Stimulated activated CD8-positive, alpha-beta memory T cell treated with anti-CD3 and anti-CD28 coated beads, Interleukin-4, amount 100 ng/mL, for 4 hours (primary cell): ENCODE results near the gene PPHLN1.

Experiments
- DNase-seq, 2 donors: peaks; one replicate each; pipeline ENCODE4 v3.0.0-alpha.2; 2020; ENCODE audit warnings: low read depth in 2 of 2, low spot score in 1 of 2

The PPHLN1 gene

DNA sequence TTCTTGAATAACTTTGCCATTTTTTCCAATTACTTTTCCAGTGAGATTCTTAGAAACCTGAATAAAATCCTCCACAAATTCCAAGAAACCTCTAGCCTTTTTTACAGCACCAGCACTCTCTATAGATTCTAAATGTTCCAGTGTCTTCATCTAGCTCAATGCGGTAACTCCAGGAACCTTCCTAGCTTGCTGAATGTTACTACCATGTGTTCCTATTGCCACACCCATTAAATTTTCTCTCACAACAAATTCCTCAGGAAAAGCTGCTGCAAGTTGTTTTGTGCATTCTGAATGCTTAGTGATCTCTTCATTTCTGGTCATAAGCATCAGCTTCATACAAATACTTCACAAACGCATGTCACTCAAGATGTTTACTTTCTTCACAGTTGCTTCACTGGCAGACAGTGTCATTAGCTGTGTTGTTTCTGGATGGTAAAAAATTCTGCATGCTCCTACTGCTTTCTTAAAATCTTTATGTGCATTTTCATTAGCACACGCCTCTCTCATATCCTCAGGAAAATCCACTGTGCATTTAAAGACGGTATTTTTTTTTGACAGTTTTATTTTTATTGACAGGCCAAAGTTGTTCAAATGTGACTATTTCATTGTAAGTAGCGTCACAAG lies 106.7 kb downstream of the PPHLN1 start:
- DNase-seq = no peak

DNA sequence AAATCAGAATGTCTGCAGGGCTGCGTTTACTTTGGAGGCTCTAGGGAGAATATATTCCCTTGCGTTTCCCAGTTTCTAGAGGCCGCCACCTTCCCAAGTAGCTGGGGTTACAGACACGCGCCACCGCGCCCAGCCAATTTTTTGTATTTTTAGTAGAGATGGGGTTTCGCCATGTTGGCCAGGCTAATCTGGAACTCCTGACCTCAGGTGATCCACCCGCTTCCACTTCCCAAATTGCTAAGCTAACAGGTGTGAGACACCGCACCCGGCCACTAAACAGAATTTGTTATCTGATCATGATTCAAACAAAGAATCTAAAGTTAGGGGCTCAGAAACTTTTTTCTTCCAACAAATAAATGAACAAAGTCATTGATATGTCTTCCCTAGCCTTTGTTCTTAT lies 114.6 kb downstream of the PPHLN1 start:
- no peak for DNase-seq

DNA sequence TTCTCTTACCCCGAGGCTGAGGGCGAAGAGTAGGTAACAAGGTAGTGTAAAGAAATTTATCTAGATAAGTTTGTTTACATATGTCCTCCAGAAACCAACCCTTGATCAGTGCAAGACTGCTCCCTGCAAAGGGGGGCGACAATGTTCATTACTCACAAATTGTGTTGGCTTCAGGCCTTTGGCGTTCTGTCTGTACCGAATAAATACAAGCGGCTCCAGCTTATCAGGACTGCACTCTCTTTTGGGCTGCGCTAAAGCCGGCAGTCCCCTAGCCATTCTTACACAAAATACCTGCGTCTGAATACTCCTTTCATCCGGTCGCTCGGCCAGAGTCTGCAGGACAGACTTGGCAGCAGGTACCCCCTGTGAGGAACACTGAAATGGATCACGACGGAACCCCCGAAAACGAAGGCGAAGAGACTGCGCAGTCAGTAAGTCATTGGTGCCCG lies 116.4 kb downstream of the PPHLN1 start:
- DNase-seq = no peak

DNA sequence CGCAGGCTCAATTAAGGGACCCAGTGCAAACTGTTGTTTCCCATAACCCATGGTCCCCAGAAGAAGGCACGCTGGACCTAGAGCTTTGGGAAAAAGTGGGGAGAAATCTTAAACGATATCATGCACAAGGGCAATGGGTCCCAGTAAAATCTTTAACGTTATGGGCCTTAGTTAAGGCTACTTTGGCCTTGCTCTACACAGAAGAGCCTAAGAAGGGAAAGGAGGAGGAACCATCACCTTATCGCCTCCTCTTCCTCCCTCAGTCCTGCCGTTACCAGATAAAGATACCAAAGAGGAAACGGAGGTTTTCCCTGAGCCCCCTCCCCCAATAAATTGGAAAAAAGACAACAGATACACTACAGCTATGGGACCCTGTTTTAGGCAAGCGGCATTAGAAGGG lies 116.9 kb downstream of the PPHLN1 start:
- DNase-seq = no peak

DNA sequence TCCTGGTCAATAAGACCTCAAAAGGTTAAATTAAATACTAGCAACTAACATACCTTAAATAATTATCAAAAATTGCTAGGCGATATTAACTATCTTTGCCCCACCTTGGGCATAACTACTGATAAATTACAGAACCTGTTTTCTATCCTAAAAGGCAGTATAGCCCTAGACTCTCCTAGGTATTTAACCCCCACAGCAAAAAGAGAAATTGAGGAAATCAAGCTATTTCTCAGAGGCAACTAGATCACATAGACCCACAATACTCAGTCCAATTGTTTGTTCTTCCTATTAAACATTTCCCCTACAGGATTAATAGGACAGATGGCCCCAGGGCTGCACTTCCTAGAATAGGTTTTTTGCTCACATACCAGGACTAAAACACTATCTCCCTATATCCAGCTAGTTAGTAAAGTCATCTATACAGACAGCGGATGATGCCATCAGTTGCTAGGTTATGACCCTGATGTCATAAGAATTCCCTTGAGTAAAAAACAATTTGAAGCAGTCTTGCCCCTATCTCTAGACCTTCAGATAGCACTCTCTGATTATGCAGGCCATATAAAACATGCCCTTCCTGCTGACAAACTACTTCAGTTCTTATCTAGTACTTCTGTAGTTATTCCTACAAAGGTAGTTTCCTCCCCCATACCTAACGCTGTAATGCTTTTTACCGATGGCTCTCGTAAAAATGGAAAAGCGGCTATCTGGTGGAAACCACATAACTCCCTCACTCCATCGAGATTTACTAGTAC lies 118.4 kb downstream of the PPHLN1 start:
- DNase-seq = no peak

DNA sequence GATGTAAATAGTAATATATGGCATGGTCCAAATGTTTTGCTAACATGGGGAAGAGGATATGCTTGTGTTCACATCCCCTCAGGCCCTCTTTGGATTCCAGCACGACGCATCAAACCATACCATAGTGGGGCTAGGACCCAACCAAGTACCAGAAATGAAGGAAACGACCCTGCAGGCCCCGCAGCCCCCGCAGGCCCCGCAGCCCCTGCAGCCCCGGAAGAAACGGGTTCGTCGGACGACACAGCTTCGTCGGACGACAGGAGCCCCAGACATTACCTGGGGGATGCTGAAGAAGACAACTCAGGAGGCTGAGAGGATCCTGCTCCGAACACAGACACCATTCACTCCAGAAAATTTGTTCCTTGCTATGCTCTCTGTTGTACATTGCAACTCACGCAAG lies 119.9 kb downstream of the PPHLN1 start:
- DNase-seq = no peak

DNA sequence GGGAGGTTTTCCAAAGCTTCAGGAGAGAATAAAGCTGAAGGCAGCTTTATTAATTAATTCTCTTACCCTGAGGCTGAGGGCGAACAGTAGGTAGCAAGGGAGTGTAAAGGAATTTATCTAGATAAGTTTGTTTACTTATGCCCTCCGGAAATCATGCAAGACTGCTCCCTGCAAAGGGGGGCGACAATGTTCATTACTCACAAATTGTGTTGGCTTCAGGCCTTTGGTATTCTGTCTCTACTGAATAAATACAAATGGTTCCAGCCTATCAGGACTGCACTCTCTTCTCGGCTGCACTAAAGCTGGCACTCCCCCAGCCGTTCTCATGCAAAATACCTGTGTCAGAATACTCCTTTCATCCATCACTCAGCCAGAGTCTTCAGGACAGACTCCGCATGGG lies 120.8 kb downstream of the PPHLN1 start:
- no peak for DNase-seq

DNA sequence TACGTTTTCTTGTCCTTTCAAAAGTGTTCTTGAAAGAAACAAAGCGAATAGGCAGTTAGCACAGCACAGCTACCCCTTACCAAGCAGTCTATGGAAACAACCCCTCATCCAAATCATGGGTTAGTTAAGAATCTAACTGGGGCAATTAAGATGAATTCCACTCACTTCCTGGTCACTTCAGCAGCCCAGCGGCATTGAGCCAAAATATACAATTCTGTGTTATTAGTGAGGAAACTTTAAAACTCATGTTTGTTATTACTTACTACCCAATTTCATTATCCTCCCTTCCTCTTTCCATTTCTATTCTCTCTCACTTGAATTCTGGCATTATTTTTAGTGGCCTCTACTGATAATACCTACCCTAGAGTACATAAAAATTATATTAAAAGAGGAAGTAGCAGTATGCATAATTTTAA lies 121.4 kb downstream of the PPHLN1 start:
- no peak for DNase-seq

DNA sequence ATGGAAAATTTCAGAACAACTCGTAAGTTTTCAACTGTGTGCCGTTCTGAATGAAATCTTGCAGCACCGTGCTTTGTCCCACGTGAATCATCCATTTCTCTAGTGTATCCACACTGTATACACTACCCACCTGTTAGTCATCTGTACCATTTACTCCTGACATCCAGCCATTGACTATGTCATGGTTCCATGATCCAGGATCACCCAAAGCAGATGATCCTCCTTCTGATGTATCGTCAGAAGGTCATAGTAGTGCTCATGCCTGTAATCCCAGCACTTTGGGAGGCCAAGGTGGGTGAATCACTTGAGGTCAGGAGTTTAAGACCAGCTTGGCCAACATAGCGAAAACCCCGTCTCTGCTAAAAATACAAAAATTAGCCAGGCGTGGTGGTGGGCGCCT lies 122.9 kb downstream of the PPHLN1 start:
- DNase-seq = no peak

DNA sequence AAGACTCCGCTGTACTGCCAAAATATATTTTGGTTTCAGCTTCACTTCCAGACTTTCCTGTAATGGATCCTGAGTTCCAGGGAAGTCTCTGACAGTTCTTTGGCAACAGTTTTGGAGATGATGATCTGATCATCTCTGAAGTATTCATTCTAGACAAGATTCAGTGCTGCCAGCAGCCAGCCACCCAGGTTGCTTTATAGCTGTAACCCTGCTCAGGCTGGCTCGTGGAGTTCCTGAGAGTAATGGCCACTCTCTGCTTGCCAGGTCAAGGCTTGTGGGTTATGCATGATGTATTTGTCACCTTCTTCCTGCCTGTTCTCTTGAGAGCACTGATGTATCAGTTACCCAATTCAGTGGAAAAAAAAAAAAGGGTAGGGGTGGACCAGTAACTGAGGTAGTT lies 124.3 kb downstream of the PPHLN1 start:
- no peak for DNase-seq

DNA sequence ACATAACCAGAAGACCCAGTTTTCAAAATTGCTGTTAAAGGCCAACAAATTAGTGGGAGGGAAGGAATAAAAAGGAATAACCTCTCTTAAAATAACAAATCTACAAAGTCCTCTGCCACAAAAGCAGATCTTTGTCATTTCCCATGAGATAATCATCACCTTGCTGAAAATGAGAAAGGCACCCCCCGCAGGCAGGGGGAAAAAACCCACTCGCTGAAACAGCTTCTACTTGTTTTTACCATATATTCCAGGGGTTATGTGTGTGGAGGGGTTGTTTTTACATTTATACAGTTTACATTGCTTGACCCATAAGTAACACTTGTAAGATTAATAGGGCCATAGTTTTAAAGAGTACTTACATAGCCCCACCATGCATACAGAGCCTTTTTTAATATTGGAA lies 132.6 kb downstream of the PPHLN1 start:
- DNase-seq = no peak

DNA sequence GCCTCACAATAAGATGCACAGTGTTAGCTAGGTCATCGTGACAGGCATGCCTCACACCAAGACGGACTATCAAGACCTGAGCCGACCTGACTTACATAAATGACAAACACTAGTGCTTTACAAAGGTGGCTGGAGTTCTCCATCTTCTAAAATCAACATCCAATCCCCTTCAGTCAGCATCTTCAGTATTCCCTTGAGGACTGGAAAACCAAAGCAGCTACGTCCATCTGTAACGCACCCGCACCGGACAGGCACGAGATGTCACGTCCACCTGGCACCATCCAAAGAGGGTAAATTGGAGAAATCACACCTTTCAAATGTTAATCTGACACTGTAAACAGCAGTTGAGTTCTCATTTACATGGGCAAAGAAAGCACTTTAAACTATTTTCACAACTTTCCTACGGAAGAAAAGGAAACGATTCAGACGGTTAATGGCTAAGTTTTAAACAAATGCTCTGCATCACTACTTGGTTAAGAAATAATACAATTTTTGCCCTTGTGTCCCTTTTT lies 133.4 kb downstream of the PPHLN1 start:
- DNase-seq = no peak

DNA sequence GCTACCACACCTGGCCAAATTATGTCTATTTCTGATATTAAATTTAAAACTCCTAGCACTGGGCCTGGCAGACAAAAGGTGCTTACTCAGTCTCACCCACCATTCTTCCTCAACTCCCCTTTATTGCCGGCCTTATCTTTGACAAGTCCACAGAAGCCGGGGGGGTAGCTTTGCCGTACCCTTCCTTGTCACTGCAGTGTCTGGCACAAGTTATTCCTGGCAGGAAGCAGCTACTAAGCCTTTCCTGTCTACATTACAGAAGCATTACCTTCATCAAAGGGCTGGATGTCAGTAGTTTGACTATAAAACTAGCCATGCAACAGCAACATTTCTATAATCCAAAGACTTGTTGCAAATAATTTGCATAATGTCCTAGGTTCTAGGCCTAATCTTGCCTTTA lies 136.5 kb downstream of the PPHLN1 start:
- no peak for DNase-seq

DNA sequence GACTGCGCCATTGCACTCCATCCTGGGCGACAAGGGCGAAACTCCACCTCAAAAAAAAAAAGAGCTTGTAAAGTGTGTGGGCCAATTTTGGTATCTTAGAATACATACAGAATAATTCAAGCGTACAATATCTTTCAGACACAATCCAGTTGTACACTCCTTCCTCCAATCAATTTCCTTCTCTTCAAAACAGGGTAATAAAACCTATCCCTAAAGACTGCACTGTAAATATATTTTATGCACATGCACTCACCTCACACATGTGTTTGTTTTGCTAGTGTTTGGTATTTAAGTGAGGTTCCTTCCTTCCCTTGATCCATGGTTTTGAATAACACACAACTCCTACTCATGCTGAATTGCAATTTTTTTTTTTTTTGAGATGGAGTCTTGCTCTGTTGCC lies 137.7 kb downstream of the PPHLN1 start:
- no peak for DNase-seq

DNA sequence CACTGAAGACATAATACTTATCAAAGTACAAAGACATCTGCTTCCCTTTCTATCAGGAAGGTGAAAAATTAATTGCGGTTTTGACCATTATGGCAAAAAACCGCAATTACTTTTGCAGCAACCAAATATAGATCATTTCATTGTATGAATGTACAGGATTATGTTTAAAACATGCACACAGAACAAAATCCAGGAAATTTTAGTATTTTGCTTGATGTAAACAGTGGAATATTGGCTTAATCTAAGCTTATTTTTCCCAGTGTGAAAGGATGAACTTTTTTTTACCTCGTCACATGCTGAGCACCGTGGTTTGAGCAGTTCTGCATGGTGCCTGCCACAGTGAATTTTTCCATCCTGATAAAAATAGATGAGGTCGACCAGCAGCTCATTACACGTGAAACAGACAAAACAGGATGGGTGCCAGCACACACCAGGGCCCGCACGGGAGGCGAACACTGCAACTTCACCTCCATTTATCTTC lies 142.4 kb downstream of the PPHLN1 start:
- no peak for DNase-seq

DNA sequence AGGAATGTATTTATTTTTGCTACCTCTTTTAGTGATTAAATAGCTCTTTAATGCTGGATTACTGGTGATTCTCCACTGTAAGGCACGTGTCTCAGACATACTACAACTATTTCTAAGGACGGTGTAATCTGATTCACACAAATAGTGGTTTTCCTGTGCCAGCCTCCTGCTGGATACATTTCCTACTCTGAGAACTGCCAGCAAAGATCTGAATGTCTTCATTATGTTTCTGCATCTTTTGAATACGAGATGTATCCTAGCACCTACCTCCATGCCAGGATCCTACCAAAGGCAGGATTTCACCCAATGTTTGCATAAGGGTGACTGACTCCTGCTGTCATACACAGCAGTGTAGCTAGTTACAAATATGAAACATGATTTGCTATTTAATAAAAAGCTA lies 143.0 kb downstream of the PPHLN1 start:
- DNase-seq = no peak

DNA sequence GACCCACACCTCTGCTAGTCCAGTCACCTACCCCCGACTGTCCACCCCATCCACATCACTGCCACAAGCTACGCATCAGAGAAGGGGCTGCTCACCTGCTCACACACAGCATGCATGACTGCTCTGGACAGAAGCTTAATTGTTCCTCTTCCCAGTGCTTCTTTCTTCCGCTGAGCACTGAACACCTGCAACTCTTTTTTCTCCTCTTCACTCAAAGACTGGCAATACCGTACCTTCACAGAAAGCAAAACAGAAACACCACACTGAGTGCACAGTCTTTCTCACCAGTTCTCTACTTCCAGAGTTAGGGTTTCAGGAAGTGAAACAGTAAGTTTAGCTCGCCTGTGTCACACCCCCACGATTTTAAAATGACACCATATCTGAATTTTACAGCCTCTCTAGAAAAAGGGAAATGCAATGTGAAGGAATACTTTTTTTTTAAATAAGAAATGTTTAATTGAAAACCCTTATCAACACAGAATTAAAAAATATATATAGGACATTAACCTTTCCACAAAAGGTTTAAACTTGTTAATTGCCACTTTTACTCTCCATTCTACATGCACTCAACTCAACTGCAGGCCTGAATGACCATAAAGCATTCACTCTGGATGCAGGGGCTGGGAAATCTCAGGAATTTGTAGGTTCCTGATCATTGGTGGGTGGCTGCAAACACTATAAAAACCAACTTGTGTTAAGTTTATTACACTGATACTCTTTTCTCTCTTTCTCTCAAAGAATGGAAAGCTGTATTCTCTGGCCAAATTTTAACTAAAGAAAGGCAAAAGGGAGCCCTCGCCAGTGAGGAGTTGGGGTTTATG lies 143.6 kb downstream of the PPHLN1 start:
- no peak for DNase-seq

DNA sequence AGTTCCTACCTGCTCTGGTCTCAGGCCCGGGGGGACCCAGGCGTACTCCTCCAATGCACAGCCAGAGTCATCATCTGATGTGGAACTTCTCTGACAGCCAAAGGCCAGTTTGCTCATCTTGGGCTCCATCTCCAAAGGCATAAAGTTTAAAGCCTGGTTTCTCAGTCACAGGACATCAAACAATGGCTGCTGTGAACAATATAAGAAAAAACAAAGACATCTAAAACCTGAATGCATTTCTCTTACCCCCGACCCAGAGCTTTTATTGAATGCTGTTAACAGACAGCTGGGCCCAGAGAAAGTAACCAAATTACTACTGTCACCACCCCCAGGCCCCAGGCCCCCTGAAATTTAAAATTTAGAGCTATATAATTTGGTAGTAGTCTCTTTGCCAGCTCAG lies 146.4 kb downstream of the PPHLN1 start:
- no peak for DNase-seq

DNA sequence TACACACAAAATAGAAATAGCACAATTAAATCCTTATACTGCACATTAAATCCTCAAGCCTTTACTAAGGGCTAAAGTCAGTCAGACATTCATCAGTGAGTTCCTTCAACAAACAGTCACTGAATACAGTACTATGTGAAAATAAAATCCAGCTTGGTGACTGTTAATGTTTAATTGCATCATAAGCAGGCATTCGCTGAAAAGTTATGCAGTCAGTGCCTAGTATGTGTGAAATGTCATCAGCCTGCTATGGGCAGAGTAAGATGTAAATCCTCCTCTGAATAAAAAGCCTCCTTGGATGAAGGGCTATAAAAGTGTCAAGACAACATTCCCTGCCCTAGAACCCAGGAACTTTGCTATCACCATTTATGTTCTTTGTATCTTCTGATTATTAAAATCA lies 147.2 kb downstream of the PPHLN1 start:
- no peak for DNase-seq

DNA sequence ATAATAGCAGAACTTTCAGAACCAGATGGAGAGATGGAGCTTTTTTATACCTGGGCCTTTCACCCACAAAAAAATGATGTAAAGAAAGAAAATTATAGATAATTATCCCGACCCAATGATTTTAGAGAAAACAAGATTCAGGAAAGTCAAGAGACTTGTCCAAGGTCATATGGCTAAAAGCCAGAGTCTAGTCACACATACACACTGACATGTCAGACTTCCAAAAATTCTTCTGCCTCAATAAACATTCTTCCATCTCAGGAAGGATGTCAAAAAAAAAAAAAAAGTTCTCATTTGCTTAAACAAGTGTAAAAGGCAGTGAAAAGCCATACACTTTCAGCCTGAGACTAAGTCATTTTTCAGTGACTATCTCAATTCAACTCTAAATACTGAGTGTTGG lies 147.6 kb downstream of the PPHLN1 start:
- no peak for DNase-seq

DNA sequence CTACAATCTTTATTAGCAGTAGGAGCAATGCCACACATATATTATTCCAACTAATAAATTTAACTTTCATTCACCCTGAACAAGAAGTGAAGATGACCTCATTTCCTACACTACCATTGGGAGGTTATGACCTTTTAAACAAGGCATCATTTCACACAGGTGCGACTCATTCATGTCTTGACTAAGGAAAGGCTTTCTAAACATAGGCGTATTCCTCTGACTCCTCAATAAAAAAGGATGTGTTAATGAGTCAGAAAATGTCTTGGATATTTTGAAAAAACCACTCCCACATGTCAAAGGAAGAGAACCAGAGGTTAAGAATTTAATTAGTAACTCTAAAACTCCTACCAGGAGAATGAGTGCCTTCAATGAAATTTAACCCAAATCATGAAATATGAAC lies 148.4 kb downstream of the PPHLN1 start:
- DNase-seq = no peak

DNA sequence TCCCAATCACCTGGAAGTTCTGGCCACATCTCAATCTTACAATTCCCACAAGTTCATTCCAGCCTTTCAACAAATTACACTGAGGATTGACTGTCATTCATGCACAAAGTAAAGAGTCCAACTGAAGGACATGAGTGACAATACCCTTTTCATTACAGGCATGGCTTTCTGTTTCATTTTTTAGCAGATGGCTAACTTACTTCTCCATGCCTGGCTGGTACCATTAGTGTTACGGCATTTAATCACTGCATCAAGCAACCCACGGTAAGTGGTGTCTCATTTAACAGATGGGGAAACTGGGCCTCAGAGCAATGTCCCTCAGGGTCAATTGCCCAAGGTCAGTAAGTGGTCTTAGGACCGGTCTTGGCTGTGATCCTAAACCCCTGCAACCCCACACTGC lies 149.1 kb downstream of the PPHLN1 start:
- DNase-seq = no peak
